ENCODE results near the gene CPZ. TPM values are rescaled to one million over a fixed set of nuclear protein-coding genes. Genes with fewer than 3 reads are reported as not detected.

Gene CPZ
- total RNA-seq, 1 experiment from 2014 or later, result 37.3 TPM

GRCh38 chr4:8644461-8644891 lies 51.9 kb downstream of the CPZ start:
- no peak overlapping the region for H2AK5ac ChIP-seq (ENCODE audit: insufficient read length, low read length)
- no peak overlapping the region for H2AFZ ChIP-seq (ENCODE audit: low read length)
- H3K27ac Mint-ChIP-seq, result no peak overlapping the region
- H3K56ac ChIP-seq (ENCODE audit: insufficient read length, low read depth, low read length), result no peak overlapping the region
- H3K23ac ChIP-seq (ENCODE audit: insufficient read length, low read depth, low read length), result no peak overlapping the region
- H3K79me1 ChIP-seq (ENCODE audit: insufficient read depth, low read depth, low read length, poor library complexity, severe bottlenecking), result no peaks in the 10 kb centered on the region
- H3K4ac ChIP-seq (ENCODE audit: low read depth, low read length), result no peak overlapping the region
- no peak overlapping the region for H2BK5ac ChIP-seq (ENCODE audit: insufficient read length, low read length)
- H3T11ph ChIP-seq (ENCODE audit: low read length), result no peak overlapping the region
- H2BK20ac ChIP-seq (ENCODE audit: low read depth, low read length, poor library complexity, severe bottlenecking), result no peak overlapping the region
- no peaks in the 10 kb centered on the region for H3K79me2 ChIP-seq (ENCODE audit: insufficient read depth, low read length)
- H3K36me3 Mint-ChIP-seq (ENCODE audit: insufficient read depth in 1 of 3, low read depth in 3 of 3), result no peaks in the 10 kb centered on the region; a peak in 2 of 7 replicates
- no peaks in the 10 kb centered on the region for H4K20me1 ChIP-seq (ENCODE audit: control insufficient read depth, insufficient read depth, insufficient read length)
- H3K14ac ChIP-seq (ENCODE audit: insufficient read depth, low read length), result no peak overlapping the region
- no peaks in the 10 kb centered on the region for H3K9me3 ChIP-seq (ENCODE audit: control insufficient read depth, low read depth, low read length)
- no peak overlapping the region for H4K5ac ChIP-seq (ENCODE audit: insufficient read length, low read depth, low read length)
- H4K8ac ChIP-seq (replicated peaks; ENCODE audit: insufficient read length, low read depth, low read length), result no peak overlapping the region
- H3K4me1 ChIP-seq (ENCODE audit: insufficient read depth, low read length), result no peaks in the 10 kb centered on the region
- no peak overlapping the region for H3K27ac ChIP-seq (ENCODE audit: insufficient read length, low read depth, low read length)
- no peaks in the 10 kb centered on the region for H3K23me2 ChIP-seq (ENCODE audit: insufficient read length, low read depth, low read length, poor library complexity, severe bottlenecking)
- no peak overlapping the region for H2BK15ac ChIP-seq (ENCODE audit: low read depth, low read length)
- H3K4me2 ChIP-seq (ENCODE audit: insufficient read depth, insufficient read length, low read length), result no peak overlapping the region
- peaks cover 5% of the 10 kb centered on the region for H3K27me3 Mint-ChIP-seq (ENCODE audit: low read depth)
- DNase-seq, result peak; percentile 25
- H3K18ac ChIP-seq (ENCODE audit: insufficient read length, low read depth, low read length), result no peak overlapping the region
- no peak for TF ChIP-seq CTCF (conservative IDR thresholded peaks at IDR 0.05)
- H3K4me3 Mint-ChIP-seq, result no peak overlapping the region
- no CpG with 5 or more reads among the region's 9 CpGs for WGBS (ENCODE audit: extremely low coverage, insufficient read length, low lambda C conversion rate)
- H3K4me1 Mint-ChIP-seq, result peaks cover 0 to 8% of the 10 kb centered on the region in 2 experiments; a peak in 2 of 4 replicates
- H3K9ac ChIP-seq (ENCODE audit: extremely low read depth, insufficient read length, low read length), result no peak overlapping the region
- no peak overlapping the region for H2BK12ac ChIP-seq (ENCODE audit: insufficient read length, low read depth, low read length)
- H3K9me3 Mint-ChIP-seq, result no peaks in the 10 kb centered on the region
- H4K91ac ChIP-seq (ENCODE audit: insufficient read length, low read depth, low read length), result no peak overlapping the region
- H2BK120ac ChIP-seq (ENCODE audit: low read depth, low read length, poor library complexity, severe bottlenecking), result no peak overlapping the region
- H3K27me3 ChIP-seq (ENCODE audit: insufficient read depth, low read length), result no peaks in the 10 kb centered on the region
